ENCODE results near the gene MYBPH. TPM values are rescaled to one million over a fixed set of nuclear protein-coding genes. Genes with fewer than 3 reads are reported as not detected.

MYBPH gene
- total and polyA plus RNA-seq, 2 donors (not counting 1 experiment from before 2014, with no cell fraction given), result not detected

DNA sequence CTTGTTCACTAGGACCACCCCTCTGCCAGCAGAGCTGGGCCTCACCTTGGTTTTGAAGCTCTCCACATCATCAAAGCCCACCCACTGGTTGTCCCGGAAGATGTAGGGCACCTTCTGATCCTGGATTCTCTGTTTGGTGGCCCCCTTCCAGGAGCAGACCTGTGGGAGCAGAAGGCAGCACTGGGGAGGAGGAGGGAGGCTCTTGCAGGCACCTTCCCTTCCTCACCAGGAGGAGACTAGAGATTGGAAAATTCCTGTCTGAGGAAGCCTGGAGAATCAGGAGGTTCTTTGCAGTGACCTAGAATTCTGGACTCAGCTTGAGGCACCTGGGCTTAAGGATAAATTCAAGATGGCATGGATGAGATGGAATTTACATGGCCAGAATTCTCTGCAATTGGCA, 43.5 kb upstream of the MYBPH start:
- Mint-ChIP-seq H3K27ac (no peak overlapping the region), H3K27me3 (peaks cover 9% of the 10 kb centered on the region), H3K4me3 (no peak overlapping the region), H3K4me1 (no peaks in the 10 kb centered on the region), H3K9me3 (ENCODE audit: insufficient read depth) (no peaks in the 10 kb centered on the region)
- ATAC-seq (ENCODE audit: low read depth), result no peak
- no peak for DNase-seq
- Histone ChIP-seq H3K79me2 (ENCODE audit: control insufficient read depth, insufficient read depth, low read length) (no peaks in the 10 kb centered on the region), H3K4me3 (ENCODE audit: control extremely low read depth in 1 of 5, extremely low read depth in 1 of 5, insufficient read depth in 1 of 5, low read depth in 2 of 5, low read length in 4 of 5) (no peak overlapping the region), H3K4me2 (replicated peaks; ENCODE audit: low read depth, low read length, poor library complexity, severe bottlenecking) (no peak overlapping the region), H3K9ac (ENCODE audit: low read length) (no peak overlapping the region), H4K20me1 (ENCODE audit: control insufficient read depth, insufficient read depth, low read length, poor library complexity, severe bottlenecking) (no peaks in the 10 kb centered on the region), H3K27me3 (replicated peaks in 1 of 4; ENCODE audit: control extremely low read depth in 1 of 4, control insufficient read depth in 3 of 4, insufficient read depth in 4 of 4, low read length in 3 of 4) (peaks cover 0 to 20% (median 0%) of the 10 kb centered on the region in 4 experiments), H3K9me3 (ENCODE audit: control extremely low read depth in 1 of 3, control insufficient read depth in 2 of 3, insufficient read depth in 1 of 3, low read length in 2 of 3) (no peaks in the 10 kb centered on the region), H3K27ac (ENCODE audit: low read length in 2 of 2) (no peak overlapping the region), H3K4me1 (ENCODE audit: control insufficient read depth in 2 of 2, insufficient read depth in 2 of 2, low read length in 2 of 2) (no peaks in the 10 kb centered on the region), H2AFZ (ENCODE audit: insufficient read depth, low read depth, low read length, poor library complexity, severe bottlenecking) (no peak overlapping the region), H3K36me3 (replicated peaks in 1 of 2; ENCODE audit: control extremely low read depth in 1 of 2, control insufficient read depth in 1 of 2, extremely low read depth in 1 of 2, insufficient read depth in 2 of 2, low read length in 1 of 2) (no peaks in the 10 kb centered on the region)
- ChIA-PET POLR2A (no interaction called here), CTCF (interaction anchor here (1.0 to 9.5 kb wide), 3 partner anchors 13 to 178 kb away, joined by 4 to 135 read pairs (median 4); no protein-coding TSS in a partner anchor)
- no peak for TF ChIP-seq EZH2 (IDR thresholded peaks at IDR 0.05; ENCODE audit: borderline replicate concordance, insufficient read depth, low read depth, low read length, poor library complexity, severe bottlenecking)
- TF ChIP-seq, protein P1, sequence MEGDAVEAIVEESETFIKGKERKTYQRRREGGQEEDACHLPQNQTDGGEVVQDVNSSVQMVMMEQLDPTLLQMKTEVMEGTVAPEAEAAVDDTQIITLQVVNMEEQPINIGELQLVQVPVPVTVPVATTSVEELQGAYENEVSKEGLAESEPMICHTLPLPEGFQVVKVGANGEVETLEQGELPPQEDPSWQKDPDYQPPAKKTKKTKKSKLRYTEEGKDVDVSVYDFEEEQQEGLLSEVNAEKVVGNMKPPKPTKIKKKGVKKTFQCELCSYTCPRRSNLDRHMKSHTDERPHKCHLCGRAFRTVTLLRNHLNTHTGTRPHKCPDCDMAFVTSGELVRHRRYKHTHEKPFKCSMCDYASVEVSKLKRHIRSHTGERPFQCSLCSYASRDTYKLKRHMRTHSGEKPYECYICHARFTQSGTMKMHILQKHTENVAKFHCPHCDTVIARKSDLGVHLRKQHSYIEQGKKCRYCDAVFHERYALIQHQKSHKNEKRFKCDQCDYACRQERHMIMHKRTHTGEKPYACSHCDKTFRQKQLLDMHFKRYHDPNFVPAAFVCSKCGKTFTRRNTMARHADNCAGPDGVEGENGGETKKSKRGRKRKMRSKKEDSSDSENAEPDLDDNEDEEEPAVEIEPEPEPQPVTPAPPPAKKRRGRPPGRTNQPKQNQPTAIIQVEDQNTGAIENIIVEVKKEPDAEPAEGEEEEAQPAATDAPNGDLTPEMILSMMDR (IDR thresholded peaks at IDR 0.05), result no peak
- intact Hi-C loops (cut with micrococcal nuclease), result loop anchor here (5.0 kb wide), 1 partner anchor 102 kb away; no protein-coding TSS in a partner anchor
- no CpG with 5 or more reads among the region's 1 CpG for WGBS (ENCODE audit: insufficient coverage)

DNA sequence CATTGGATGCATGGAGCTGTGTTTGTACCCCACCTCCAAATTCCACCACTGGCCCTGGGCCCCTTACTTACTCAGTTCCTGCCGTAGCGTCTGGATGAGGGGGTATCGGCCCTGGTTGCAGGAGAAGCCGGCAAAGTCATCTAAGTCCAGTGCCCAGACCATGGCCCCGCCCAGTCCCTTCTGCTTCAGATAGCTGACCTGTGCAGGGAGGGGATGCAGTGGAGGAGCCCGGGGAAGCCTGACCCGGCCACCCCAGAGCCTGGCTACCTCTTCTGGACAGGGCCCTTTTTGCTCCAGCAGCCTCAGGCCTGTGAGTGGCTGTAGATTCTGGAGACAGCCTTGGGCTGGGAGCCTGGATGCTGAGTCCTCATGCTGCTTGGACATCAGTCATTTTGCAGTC, 42.0 kb upstream of the MYBPH start:
- H3K27me3 Mint-ChIP-seq, result peaks cover 9% of the 10 kb centered on the region
- DNase-seq (no peak), ATAC-seq (ENCODE audit: low read depth) (no peak)
- Histone ChIP-seq H3K27ac (ENCODE audit: low read length in 2 of 2) (no peak overlapping the region), H3K9ac (ENCODE audit: low read length) (no peak overlapping the region), H3K4me3 (ENCODE audit: control extremely low read depth in 1 of 5, extremely low read depth in 1 of 5, insufficient read depth in 1 of 5, low read depth in 2 of 5, low read length in 4 of 5) (no peak overlapping the region), H3K79me2 (ENCODE audit: control insufficient read depth, insufficient read depth, low read length) (no peaks in the 10 kb centered on the region), H3K4me1 (ENCODE audit: control insufficient read depth in 2 of 2, insufficient read depth in 2 of 2, low read length in 2 of 2) (no peaks in the 10 kb centered on the region), H3K27me3 (replicated peaks in 1 of 4; ENCODE audit: control extremely low read depth in 1 of 4, control insufficient read depth in 3 of 4, insufficient read depth in 4 of 4, low read length in 3 of 4) (peaks cover 0 to 20% (median 0%) of the 10 kb centered on the region in 4 experiments), H3K36me3 (replicated peaks in 1 of 2; ENCODE audit: control extremely low read depth in 1 of 2, control insufficient read depth in 1 of 2, extremely low read depth in 1 of 2, insufficient read depth in 2 of 2, low read length in 1 of 2) (no peaks in the 10 kb centered on the region), H4K20me1 (ENCODE audit: control insufficient read depth, insufficient read depth, low read length, poor library complexity, severe bottlenecking) (no peaks in the 10 kb centered on the region), H3K9me3 (ENCODE audit: control extremely low read depth in 1 of 3, control insufficient read depth in 2 of 3, insufficient read depth in 1 of 3, low read length in 2 of 3) (no peaks in the 10 kb centered on the region), H2AFZ (ENCODE audit: insufficient read depth, low read depth, low read length, poor library complexity, severe bottlenecking) (no peak overlapping the region), H3K4me2 (replicated peaks; ENCODE audit: low read depth, low read length, poor library complexity, severe bottlenecking) (no peak overlapping the region)
- ChIA-PET CTCF (interaction anchor here (9.5 kb wide), 1 partner anchor 177 kb away, joined by 135 read pairs; no protein-coding TSS in a partner anchor), POLR2A (no interaction called here)
- intact Hi-C loops (cut with micrococcal nuclease), result loop anchor here (5.0 kb wide), 1 partner anchor 100 kb away; no protein-coding TSS in a partner anchor
- no peak overlapping the region for H3K27ac Mint-ChIP-seq
- no peak for TF ChIP-seq EZH2 (IDR thresholded peaks at IDR 0.05; ENCODE audit: borderline replicate concordance, insufficient read depth, low read depth, low read length, poor library complexity, severe bottlenecking)
- TF ChIP-seq, protein P1 (IDR thresholded peaks at IDR 0.05), result no peak
- 53% methylated on average over 5 of the region's 7 CpGs for WGBS (ENCODE audit: insufficient coverage)
- H3K9me3 Mint-ChIP-seq (ENCODE audit: insufficient read depth), result no peaks in the 10 kb centered on the region
- H3K4me1 Mint-ChIP-seq, result no peaks in the 10 kb centered on the region
- H3K4me3 Mint-ChIP-seq, result no peak overlapping the region

All from B cell (primary cell).